Stimulated activated CD4-positive, alpha-beta T cell treated with anti-CD3 and anti-CD28 coated beads, Interleukin-12 subunit alpha, Interleukin-12 subunit beta, amount 100 ng/mL, for 4 hours (primary cell): ENCODE measurements around the gene CNOT3.
"Not testable (repeated sequence)": the region's sequence is repeated elsewhere in the genome, so short reads cannot be mapped to it uniquely, and the experiment has no call there.

Experiments used
- DNase-seq: peaks from one replicate; pipeline ENCODE4 v3.0.0-alpha.2; 2020

Gene CNOT3

GRCh38 chr19:54152267-54152666 is 14.7 kb downstream of the CNOT3 start:
- DNase-seq, result no peak

DNA sequence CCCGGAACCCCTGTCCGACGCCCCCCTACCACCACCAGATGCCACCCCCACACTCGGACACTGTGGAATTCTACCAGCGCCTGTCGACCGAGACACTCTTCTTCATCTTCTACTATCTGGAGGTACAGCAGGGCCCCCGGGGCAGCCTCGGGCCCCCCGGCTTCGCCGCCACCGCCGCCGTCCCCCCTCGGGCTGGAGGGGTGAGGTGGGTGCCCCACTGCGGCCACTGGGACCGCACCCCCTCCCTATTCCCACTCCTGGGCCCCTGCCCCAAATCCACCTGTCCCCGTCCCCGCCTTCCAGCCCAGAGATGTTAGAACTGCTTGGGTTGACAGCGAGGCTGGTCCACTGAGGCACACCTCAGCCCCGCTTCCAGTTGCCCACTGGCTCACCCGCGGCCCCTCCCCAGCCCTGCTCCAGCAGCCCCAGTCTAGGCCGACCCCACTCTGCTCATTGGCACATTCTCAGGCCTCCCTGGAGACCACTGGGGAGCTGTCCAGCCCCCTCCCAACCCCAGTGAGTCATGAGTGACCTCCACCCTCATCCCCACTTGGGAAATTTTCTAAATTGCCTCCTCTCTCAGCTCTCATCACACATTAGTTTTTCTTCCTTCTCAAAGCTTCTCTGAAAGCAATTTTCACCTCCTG is 15.4 kb downstream of the CNOT3 start:
- no peak for DNase-seq

GRCh38 chr19:54153731-54154326 is 16.3 kb downstream of the CNOT3 start:
- no peak for DNase-seq

GRCh38 chr19:54154603-54155345 is 17.2 kb downstream of the CNOT3 start:
- DNase-seq, result no peak

DNA sequence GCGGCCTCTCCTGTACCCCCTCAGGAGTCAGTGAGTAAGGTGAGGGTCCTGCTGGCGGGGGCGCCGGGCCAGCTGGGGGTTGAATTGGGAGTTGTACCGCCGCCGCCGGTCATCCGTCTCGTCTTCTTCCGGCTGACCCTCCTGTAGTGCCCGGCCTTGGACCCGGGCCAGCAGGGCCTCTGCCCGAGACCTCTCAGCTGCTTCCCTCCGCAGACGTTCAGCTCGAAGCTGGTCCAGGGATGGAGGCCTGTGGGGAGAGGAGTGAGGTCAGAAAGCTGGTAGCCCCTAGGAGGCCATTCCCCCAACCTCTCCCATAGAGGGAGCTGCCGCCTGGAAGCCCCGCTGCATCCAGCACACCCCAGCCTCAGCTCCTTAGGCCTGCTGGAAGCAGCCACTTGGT is 18.1 kb downstream of the CNOT3 start:
- no peak for DNase-seq

GRCh38 chr19:54156490-54156889 is 18.9 kb downstream of the CNOT3 start:
- no peak for DNase-seq

DNA sequence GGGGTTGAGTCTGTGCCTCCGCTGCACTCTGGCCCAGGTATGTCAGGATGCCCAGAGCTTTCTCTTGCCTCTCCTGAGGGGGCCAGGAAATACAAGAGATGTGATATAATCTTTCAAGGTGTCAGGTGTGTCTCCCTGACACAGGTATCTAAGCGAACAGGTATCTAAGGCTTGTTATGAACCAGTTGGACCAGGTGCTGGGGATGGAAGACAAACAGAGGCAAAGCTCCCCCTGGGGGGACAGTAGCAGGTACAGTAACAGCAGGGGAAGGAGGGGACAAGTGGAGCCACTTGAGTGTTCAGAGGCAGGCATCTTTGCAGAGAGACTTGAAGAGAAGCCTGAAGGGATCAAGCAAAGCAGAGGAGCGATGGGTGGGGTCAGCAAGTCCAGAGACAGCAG is 19.4 kb downstream of the CNOT3 start:
- DNase-seq, result no peak

- no peak for DNase-seq
Observed at GRCh38 chr19:54158812-54159351, 21.3 kb downstream of the CNOT3 start.

- DNase-seq, result peak; percentile 92
Observed at GRCh38 chr19:54159352-54160181, 22.0 kb downstream of the CNOT3 start, which contains the start of gene LENG1. TSS of gene LENG1 (minus strand) at chr19:54159721. CDS start at chr19:54159695, 26 bp downstream.

GRCh38 chr19:54160182-54160811 is 22.7 kb downstream of the CNOT3 start:
- no peak for DNase-seq

DNA sequence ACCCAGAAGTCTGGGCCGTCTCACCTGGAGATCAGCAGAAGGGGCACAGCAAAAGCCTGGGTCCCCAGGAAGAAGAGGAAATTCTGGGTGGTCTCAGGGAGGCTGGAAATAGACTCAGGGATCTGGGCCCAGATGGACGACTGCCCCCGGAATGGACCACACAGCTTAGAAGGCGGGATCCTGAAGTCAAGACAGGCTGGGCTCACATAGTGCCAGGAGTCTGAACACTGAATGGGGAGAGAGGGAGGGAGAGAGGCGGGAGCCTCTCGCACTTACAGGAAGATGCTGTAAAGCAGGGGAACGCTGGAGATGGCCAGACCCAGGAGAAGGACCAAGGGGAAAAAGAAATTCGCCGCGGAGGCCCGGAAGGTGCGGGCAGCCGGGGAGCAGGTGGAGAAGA is 23.3 kb downstream of the CNOT3 start:
- DNase-seq, result no peak

GRCh38 chr19:54162241-54162805 is 24.8 kb downstream of the CNOT3 start:
- DNase-seq, result peak; percentile 79

- no peak for DNase-seq
Observed at GRCh38 chr19:54162884-54163283, 25.3 kb downstream of the CNOT3 start.

- peak; percentile 42 for DNase-seq
Observed at GRCh38 chr19:54164369-54165068, 27.0 kb downstream of the CNOT3 start.

GRCh38 chr19:54165222-54165621 is 27.7 kb downstream of the CNOT3 start:
- no peak for DNase-seq

- DNase-seq, result peak; percentile 95
Observed at GRCh38 chr19:54168174-54168917, 30.8 kb downstream of the CNOT3 start.

GRCh38 chr19:54169149-54169740 is 31.7 kb downstream of the CNOT3 start:
- no peak for DNase-seq

DNA sequence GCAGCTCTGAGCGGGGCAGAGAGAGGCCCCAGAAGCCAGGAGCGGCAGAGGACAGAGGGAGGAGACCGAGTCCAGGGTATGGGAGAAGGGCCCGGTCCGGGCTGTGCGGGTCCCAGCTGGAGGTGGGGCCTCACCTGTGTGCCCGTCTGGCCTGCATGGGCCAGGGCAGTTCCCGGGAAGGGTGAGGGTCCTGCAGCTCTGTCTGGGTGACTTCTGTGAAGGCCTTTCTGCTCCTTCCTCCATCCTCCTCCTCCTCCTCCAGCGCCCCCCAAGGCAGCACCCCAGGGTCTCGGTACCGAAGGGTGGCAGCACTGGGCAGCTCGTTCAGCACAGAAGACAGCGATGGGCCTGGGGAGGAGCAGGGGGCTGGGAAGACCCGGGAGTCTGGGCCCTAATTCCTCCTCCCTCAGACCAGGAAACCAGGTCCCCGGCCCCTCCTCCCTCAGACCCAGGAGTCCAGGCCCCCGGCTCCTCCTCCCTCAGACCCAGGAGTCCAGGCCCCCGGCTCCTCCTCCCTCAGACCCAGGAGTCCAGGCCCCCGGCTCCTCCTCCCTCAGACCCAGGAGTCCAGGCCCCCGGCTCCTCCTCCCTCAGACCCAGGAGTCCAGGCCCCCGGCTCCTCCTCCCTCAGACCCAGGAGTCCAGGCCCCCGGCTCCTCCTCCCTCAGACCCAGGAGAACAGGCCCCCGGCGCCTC is 34.3 kb downstream of the CNOT3 start:
- DNase-seq, result not testable (repeated sequence)
